Ecto neural progenitor cell (in vitro differentiated cells): ENCODE measurements around the gene APBA1.
A peak's percentile ranks its signal among the peaks of the same experiment; 100 is the strongest.
"Not testable (repeated sequence)": the region's sequence is repeated elsewhere in the genome, so short reads cannot be mapped to it uniquely, and the experiment has no call there.

Experiments
- DNase-seq: peaks from one replicate; pipeline ENCODE4 v3.0.0-alpha.2; 2018; ENCODE audit warnings: low spot score

APBA1 gene

DNA sequence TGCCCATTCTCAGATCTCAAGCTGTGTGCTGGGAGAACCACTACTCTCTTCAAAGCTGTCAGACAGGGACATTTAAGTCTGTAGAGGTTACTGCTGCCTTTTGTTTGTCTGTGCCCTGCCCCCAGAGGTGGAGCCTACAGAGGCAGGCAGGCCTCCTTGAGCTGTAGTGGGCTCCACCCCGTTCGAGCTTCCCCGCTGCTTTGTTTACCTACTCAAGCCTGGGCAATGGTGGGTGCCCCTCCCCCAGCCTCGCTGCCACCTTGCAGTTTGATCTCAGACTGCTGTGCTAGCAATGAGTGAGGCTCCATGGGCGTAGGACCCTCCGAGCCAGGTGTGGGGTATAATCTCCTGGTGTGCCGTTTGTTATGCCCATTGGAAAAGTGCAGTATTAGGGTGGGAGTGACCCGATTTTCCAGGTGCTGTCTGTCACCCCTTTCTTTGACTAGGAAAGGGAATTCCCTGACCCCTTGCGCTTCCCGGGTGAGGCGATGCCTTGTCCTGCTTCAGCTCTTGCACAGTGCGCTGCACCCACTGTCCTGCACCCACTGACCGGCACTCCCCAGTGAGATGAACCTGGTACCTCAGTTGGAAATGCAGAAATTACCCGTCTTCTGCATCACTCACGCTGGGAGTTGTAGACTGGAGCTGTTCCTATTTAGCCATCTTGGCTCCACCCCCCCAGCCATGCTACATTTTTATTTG lies 231.8 kb downstream of the APBA1 start:
- DNase-seq, result not testable (repeated sequence)

- not testable (repeated sequence) for DNase-seq
These were observed 232.5 kb downstream of the APBA1 start for GRCh38 chr9:69439654-69440053.

DNA sequence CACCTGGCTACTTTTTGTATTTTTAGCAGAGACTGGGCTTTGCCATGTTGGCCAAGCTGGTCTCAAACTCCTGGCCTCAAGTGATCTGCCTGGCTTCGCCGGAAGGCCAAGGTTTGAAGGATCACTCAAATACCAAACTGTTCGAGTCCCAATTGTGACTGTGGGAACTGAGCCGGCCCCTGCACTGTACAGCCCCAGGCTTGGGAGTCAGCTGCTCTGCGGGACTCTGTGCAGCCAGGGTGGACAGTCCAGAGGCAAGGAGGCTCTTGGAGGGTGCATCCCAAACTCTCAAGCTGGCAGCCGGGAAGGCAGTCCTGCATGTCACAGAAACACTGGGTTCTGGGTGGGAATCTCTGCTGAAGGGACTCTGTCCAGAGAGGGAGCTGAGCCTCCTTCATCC lies 238.2 kb downstream of the APBA1 start:
- no peak for DNase-seq

DNA sequence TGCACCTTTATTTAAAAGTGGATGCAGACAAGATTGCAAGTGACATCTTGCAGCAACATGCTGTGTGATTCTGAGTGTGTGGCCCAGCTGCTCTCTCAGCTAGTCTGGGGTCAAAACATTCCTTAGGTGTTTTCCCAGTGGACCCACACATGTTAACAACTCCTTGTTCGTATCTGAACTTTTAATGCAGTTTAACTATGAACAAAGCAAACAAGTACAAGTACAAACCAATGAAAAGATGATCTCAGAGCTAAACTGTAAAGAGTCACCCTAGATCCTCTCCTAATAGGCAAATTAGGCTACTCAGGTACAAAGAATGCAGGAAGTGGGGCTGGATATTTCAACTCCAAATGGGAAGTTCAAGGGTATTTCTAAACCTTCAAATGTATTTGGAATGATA lies 238.8 kb downstream of the APBA1 start:
- DNase-seq, result no peak

GRCh38 chr9:69432623-69433022 lies 239.5 kb downstream of the APBA1 start:
- no peak for DNase-seq

- DNase-seq, result no peak
These were observed 240.4 kb downstream of the APBA1 start for GRCh38 chr9:69431777-69432176.

DNA sequence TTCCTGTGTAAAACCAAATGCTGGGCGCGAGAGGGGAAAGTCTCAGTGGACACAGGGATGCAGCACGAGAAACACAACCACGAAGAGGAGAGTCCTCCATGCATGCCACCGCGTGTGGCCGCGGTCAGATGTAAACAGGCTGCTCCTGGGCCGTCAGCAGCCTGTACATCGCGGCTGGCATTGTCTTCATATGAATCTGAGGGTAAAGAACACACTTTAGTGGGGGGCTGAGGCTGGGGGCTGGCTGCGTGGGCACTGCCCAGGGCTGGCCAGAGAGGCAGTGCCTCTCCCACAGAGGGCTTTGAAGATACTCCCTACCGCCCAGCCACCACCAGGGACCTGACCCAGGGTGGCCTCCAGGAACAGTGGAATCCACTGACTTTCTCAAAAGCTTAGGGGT lies 241.0 kb downstream of the APBA1 start:
- no peak for DNase-seq

- no peak for DNase-seq
These were observed 242.0 kb downstream of the APBA1 start for GRCh38 chr9:69430206-69430605.

- no peak for DNase-seq
These were observed 242.9 kb downstream of the APBA1 start for GRCh38 chr9:69429281-69429680.

- DNase-seq, result no peak
These were observed 244.0 kb downstream of the APBA1 start for GRCh38 chr9:69428017-69428785.

- DNase-seq, result no peak
These were observed 244.9 kb downstream of the APBA1 start for GRCh38 chr9:69427286-69427685.

DNA sequence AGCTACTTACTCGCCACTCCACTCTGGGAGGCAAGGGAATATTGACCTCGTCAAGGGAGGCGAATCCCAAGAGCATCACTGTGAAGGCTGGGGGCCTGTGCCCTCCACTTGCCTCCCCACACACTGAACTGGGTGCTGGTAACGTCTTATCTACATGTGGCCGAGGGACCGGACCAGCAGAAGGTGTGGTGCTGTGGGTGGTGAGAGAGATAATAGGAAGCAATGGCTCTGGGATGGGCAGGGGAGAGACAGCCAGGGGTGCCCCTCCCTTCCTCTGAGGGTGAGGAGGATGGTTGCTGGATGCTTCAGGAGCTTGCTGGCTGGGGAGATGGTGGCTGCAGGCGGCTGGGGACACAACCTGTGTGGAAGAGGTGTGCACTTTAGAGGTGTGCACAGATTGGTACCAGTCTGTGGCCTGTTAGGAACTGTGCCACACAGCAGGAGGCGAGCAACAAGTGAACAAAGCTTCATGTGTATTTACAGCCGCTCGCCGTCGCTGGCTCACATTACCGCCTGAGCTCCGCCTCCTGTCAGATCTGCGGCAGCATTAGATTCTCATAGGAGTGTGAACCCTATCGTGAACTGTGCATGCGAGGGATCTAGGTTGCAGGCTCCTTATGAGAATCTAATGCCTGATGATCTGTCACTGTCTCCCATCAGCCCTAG lies 246.9 kb downstream of the APBA1 start:
- DNase-seq, result no peak

GRCh38 chr9:69421908-69422801 lies 250.0 kb downstream of the APBA1 start:
- DNase-seq, result peak; percentile 74

DNA sequence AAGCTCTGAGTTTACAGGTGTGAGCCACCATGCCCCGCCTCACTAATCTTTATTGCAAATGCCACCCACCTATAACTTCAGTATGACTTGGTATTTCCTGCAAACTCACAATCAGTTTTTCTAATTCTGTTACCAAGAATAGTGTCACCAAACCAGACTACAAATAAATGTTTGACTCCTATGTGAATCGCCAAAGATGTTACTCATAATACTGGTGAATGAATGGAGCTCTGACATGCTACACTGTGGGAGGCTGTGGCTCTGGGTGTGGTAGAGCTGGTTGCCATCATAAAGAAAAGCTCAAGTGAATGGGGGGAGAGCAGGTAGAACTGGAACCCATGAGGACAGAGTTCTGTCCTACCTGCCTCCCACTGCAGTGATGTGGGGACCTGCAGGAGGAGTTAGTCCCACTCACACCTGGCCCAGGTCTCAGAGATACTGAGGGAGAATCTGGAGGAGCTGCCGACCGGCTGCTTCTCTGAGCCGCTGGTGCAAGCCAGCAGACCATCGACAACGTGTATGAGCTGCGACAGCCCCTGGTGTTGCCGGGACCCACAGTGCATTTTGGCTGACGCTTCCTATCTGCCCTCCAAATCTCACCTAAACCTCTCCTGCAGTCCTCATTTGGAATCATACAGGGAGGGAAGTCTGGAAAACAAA lies 251.4 kb downstream of the APBA1 start:
- no peak for DNase-seq

GRCh38 chr9:69412741-69413150 lies 259.4 kb downstream of the APBA1 start:
- DNase-seq, result peak; percentile 89

DNA sequence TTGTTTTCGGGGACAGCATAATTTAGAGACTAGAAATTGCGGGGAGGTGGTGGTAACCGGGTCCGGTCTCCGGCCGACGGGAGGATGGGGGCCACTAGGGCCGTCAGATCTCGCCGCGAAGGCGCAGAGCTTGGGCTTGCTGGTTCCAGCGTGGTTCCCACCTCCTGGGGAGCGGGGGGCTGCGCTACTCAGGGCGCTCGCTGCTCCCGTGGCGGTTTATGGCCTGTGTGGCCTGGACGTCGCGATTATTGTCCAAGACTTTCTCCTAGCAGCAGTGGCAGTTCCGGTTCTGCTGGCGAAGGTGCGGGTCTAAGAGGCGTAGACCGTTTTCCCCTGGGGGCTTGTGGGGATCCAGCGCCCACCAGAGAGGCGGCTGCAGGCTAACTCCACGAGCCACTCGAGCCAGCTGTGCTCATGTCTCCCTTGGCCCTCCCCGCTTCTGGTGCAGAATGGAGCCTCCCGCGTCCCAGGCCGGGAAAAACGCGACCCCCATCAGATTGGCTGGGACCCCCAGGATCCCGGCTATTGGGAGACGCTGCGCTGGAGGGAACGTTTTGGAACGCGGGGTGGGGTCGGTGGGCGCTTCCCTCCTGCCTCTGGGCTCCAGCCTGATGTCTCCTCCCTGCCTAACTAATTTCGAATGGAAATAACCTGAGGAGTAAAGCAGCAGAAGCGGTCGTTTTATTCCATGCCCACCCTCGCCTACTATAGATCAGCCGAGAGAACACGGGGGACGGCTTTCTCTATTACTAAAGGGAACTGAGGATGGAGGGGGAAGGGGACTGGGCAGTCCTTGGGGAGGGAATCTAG lies 260.0 kb downstream of the APBA1 start:
- DNase-seq, result no peak

GRCh38 chr9:69411246-69411645 lies 260.9 kb downstream of the APBA1 start:
- DNase-seq, result no peak

DNA sequence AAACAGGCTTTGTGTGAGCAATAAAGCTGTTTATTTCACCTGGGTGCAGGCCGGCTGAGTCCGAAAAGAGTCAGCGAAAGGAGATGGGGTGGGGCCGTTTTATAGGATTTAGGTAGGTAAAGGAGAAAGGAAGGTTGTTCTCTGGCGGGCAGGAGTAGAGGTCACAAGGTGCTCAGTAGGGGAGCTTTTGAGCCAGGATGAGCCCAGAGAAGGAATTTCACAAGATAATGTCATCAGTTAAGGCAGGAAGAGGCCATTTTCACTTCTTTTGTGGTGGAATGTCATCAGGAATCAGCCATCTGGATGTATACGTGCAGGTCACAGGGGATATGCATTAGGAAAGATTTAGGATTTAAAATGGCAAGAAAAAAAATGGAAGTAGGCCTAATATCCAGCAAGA lies 262.2 kb downstream of the APBA1 start:
- not testable (repeated sequence) for DNase-seq

- no peak for DNase-seq
These were observed 271.7 kb downstream of the APBA1 start for GRCh38 chr9:69400470-69400869.

DNA sequence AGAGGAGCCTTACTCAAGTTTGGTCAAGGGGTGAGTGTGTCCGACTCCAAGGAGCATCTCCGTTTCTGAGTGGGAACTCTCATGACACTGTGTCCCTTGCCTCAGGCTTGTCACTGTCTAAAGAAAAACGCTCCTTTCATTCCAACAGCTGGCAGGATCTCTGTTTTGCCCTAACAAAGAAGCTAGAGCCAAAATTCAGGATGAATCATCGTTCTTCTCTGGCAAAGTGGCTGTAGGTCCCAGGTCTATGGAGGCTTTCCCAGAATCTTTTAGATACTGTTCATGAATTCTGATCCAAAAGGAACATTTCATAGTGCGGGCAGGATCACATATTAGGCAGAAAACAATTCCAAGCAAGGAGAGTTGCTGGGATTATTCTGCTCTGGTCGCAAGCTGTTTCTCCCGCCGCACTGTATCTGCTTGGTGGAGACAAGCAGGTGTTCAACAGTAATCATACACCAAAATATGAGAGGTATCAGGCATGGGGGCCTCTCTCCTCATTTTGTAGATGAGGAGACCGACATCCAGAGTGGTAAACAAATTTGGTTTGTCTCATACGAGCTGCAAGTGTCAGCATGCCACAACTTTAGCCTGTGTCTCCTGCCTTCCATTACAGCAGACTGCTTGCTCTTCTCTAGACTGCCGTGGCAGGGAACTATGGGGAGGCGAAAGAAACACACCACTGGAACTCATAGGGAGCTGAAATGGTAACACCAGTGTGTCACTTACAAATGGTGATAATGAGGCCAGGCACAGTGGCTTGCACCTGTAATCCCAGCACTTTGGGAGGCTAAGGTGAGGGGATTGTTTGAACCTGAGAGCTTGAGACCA lies 274.6 kb downstream of the APBA1 start:
- DNase-seq, result no peak
